ENCODE results near the gene GABRB1. TPM values are rescaled to one million over a fixed set of nuclear protein-coding genes. Genes with fewer than 3 reads are reported as not detected.
A peak's percentile ranks its signal among the peaks of the same experiment; 100 is the strongest.

Gene GABRB1
- total and polyA plus RNA-seq, 12 donors: 0.22 to 0.69 (median 0.48) TPM; not detected in 8

DNA sequence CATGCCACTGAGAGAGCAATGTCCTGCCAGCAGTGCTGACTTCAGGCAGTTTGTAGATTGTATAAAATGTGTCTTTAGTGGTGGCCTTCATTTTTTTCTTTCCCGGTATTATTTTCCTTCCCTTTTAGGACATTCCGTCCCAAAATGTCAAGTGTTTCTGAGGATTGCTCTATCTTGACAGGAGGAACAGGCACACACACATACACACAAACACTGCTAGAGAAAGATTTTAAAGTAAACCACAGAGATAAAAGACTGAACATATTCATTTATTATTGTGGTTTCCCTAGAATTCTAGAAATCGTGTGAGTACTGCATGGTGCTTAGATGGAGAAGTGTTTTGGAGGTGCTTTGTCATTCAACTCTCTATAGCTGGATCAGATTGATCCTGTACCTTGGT, 111.9 kb downstream of the GABRB1 start:
- H3K4me1 ChIP-seq (replicated peaks in 1 of 2): no peaks in the 10 kb centered on the region
- WGBS, 4 donors: 57 to 75% (median 70%) methylated on average over 3 of the region's 3 CpGs

GRCh38 chr4:47145630-47146029, 114.3 kb downstream of the GABRB1 start:
- intact Hi-C loops (cut with DNase I): no loop called here
- H3K4me1 ChIP-seq (replicated peaks in 1 of 2): no peaks in the 10 kb centered on the region

More for the DNA sequence above, 111.9 kb downstream of the GABRB1 start:
- Histone ChIP-seq H3K4me3 (no peak overlapping the region), H3K36me3 (replicated peaks in 1 of 2) (no peaks in the 10 kb centered on the region), H3K9me3 (replicated peaks in 1 of 3) (no peaks in the 10 kb centered on the region), H3K27me3 (no peaks in the 10 kb centered on the region), H3K27ac (no peak overlapping the region)
- intact Hi-C loops (cut with DNase I): no loop called here
- DNase-seq: no peak
- TF ChIP-seq CTCF (IDR thresholded peaks at IDR 0.05) (no peak), POLR2A (IDR thresholded peaks at IDR 0.05) (no peak)

DNA sequence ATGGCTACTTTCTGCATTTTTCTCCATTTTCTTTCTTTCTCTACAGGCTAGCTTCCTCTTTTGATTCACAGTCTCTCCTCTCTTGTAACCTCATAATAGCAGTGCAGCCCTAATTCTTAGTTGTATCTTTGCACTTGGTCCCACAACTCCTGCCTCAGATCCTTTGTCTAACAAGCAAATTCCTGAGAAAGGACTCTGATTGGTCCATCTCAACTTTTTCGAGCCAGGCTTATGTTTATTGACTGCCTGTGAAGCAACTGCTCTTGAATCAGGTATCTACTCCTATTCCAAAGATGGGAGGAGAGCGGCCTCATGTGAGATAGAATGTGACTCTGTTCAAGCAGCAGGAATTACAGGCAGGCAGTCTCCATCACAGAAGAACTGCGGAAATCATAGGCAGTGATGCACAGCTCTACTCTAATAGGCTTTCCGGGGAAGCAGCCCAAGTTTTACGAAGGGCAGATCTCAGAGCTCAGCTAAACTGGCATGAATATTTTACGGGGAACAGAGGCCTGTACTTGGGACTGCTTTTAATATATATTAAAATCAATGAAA, 123.5 kb downstream of the GABRB1 start:
- H3K36me3 ChIP-seq (replicated peaks in 1 of 2): no peaks in the 10 kb centered on the region
- no peaks in the 10 kb centered on the region for H3K27me3 ChIP-seq
- DNase-seq: no peak
- H3K4me1 ChIP-seq (replicated peaks in 1 of 2): no peaks in the 10 kb centered on the region
- no peaks in the 10 kb centered on the region for H3K9me3 ChIP-seq (replicated peaks in 1 of 3)
- no peak overlapping the region for H3K27ac ChIP-seq
- TF ChIP-seq POLR2A (IDR thresholded peaks at IDR 0.05): no peak
- no peak for TF ChIP-seq CTCF (IDR thresholded peaks at IDR 0.05)
- WGBS, 4 donors: 72 to 81% (median 74%) methylated on average over 6 of the region's 6 CpGs
- no peak overlapping the region for H3K4me3 ChIP-seq
- intact Hi-C loops (cut with DNase I): no loop called here

More at GRCh38 chr4:47145630-47146029, 114.3 kb downstream of the GABRB1 start:
- no peak for TF ChIP-seq CTCF (IDR thresholded peaks at IDR 0.05)
- TF ChIP-seq POLR2A (IDR thresholded peaks at IDR 0.05): no peak
- Histone ChIP-seq H3K4me3 (no peak overlapping the region), H3K27me3 (no peaks in the 10 kb centered on the region), H3K9me3 (replicated peaks in 1 of 3) (no peaks in the 10 kb centered on the region), H3K27ac (no peak overlapping the region), H3K36me3 (replicated peaks in 1 of 2) (no peaks in the 10 kb centered on the region)
- WGBS, 4 donors: 11 to 17% (median 16%) methylated on average over 4 of the region's 4 CpGs
- peak in 1 of 7 donors; percentile 17 for DNase-seq

DNA sequence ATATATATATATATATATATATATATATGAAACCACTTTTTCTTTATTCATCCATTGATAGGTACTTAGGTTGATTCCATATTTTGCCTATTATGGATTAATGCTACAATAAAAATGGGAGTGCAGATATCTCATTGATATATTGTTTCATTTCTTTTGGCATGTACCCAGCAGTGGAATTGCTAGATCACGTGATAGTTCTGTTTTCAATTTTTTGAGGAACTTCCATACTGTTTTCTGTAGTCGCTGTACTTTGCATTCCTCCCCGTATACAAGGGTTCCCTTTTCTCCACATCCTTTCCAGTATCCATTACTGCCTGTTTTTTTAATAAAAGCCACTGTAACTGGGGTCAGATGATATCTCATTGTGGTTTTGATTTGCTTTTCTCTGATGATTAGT, 124.6 kb downstream of the GABRB1 start:
- WGBS, 4 donors: 62 to 72% (median 68%) methylated on average over 3 of the region's 3 CpGs
- TF ChIP-seq CTCF (IDR thresholded peaks at IDR 0.05): no peak
- TF ChIP-seq POLR2A (IDR thresholded peaks at IDR 0.05): no peak
- Histone ChIP-seq H3K4me3 (no peak overlapping the region), H3K36me3 (replicated peaks in 1 of 2) (no peaks in the 10 kb centered on the region), H3K4me1 (replicated peaks in 1 of 2) (no peaks in the 10 kb centered on the region), H3K9me3 (replicated peaks in 1 of 3) (no peaks in the 10 kb centered on the region), H3K27me3 (no peaks in the 10 kb centered on the region), H3K27ac (no peak overlapping the region)
- DNase-seq: no peak
- intact Hi-C loops (cut with DNase I): no loop called here

Data from adrenal gland (tissue), 12 donors.